HCT116 (cell line): ENCODE results near the gene ARHGAP45. TPM values are rescaled to one million over a fixed set of nuclear protein-coding genes. Genes with fewer than 3 reads are reported as not detected.

Experiments used
- ATAC-seq: fragments of 200-7000 bp; cut with Tn5 transposase; 2 replicates; pipeline ENCODE4 v1.9.1; 2020; ENCODE audit warnings: mild to moderate bottlenecking, moderate library complexity
- BruUV-seq: library from RNA; stranded (reverse); fragments of 400-500 nt; replicated peaks from 2 replicates; lab custom pipeline; 2021; lab: Mats Ljungman, UMichigan
- CTCF ChIA-PET: fragments of 300-600 bp; sonication (Branson Sonifier 250); formaldehyde crosslinking; loops from one replicate; lab custom pipeline; 2021; ENCODE audit warnings: antibody characterized with exemption; lab: Charles Lee
- POLR2A ChIA-PET: fragments of 300-600, 350-600 bp; sonication (Branson Sonifier 250); formaldehyde crosslinking; loops from one replicate; lab custom pipeline; 2021; ENCODE audit warnings: antibody characterized with exemption; lab: Charles Lee
- RAD21 ChIA-PET, 2 experiments: fragments of 300-600 bp; sonication (Branson Sonifier 250); formaldehyde crosslinking; loops; one replicate each; lab custom pipeline; 2023; ENCODE audit warnings: low total read pairs in 2 of 2; ENCODE audit not compliant: uncharacterized antibody in 2 of 2, unreplicated experiment in 2 of 2, low non-redundant PET in 1 of 2; lab: Charles Lee
- DNase-seq: peaks from one replicate; pipeline ENCODE4 v3.0.0-alpha.2; 2010; ENCODE audit warnings: low read depth, low spot score
- H2AFZ ChIP-seq: fragments of 200-600 bp; shearing (Covaris generic), sonication (generic); 2 replicates; pipeline ENCODE4 v1.6.1; 2017; ENCODE audit warnings: low read depth, mixed run types, mixed read lengths, antibody characterized with exemption, low read length; ENCODE audit not compliant: poor library complexity, severe bottlenecking
- H3K27ac ChIP-seq: 2 replicates; pipeline ENCODE4 v1.5.1; 2012; ENCODE audit warnings: low read depth, low read length
- H3K27me3 ChIP-seq: fragments of 200-600 bp; sonication (generic); 2 replicates; pipeline ENCODE4 v1.6.1; 2016; ENCODE audit warnings: mixed run types, low read length, mixed read lengths; ENCODE audit not compliant: insufficient read depth
- H3K36me3 ChIP-seq, 2 experiments: fragments of 200-500 bp in 1 of 2; fragments of 200-600 bp in 1 of 2; sonication (Bioruptor generic) in 1 of 2; sonication (generic) in 1 of 2; 2 replicates each; pipeline versions ENCODE4 v1.5.1 to v1.6.1; 2014 to 2016; ENCODE audit warnings: low read length in 2 of 2, inconsistent platforms in 1 of 2, mixed read lengths in 1 of 2, mixed run types in 1 of 2; ENCODE audit not compliant: insufficient read depth in 2 of 2, control insufficient read depth in 1 of 2
- H3K4me1 ChIP-seq, 2 experiments: fragments of 200-600 bp in 1 of 2; sonication (generic) in 1 of 2; 2 replicates each; pipeline versions ENCODE4 v1.5.1 to v1.6.1; 2012 to 2017; ENCODE audit warnings: low read length in 2 of 2, inconsistent platforms in 1 of 2, mild to moderate bottlenecking in 1 of 2, mixed read lengths in 1 of 2, mixed run types in 1 of 2, moderate library complexity in 1 of 2; ENCODE audit not compliant: insufficient read depth in 2 of 2, control insufficient read depth in 1 of 2
- H3K4me2 ChIP-seq: fragments of 200-600 bp; sonication (generic); 2 replicates; pipeline ENCODE4 v1.6.1; 2017; ENCODE audit warnings: mixed run types, low read length, mixed read lengths
- H3K4me3 ChIP-seq, 2 experiments: fragments of 200-600 bp in 1 of 2; sonication (generic) in 1 of 2; replicated peaks in 1 of 2; 2 replicates each; pipeline ENCODE4 v1.5.1; 2011 to 2016; ENCODE audit warnings: low read length in 2 of 2, control low read depth in 1 of 2, low read depth in 1 of 2, mild to moderate bottlenecking in 1 of 2, mixed read lengths in 1 of 2, mixed run types in 1 of 2
- H3K79me2 ChIP-seq: fragments of 200-600 bp; sonication (generic); 2 replicates; pipeline ENCODE4 v1.6.1; 2017; ENCODE audit warnings: mild to moderate bottlenecking, mixed run types, low read length, moderate library complexity, mixed read lengths; ENCODE audit not compliant: insufficient read depth
- H3K9ac ChIP-seq: fragments of 200-600 bp; sonication (generic); 2 replicates; pipeline ENCODE4 v1.6.1; 2016; ENCODE audit warnings: low read length, mixed read lengths
- H3K9me2 ChIP-seq: fragments of 200-600 bp; sonication (generic), shearing (Covaris generic); 2 replicates; pipeline ENCODE4 v1.6.1; 2017; ENCODE audit warnings: mixed run types, mild to moderate bottlenecking, moderate library complexity; ENCODE audit not compliant: insufficient read depth
- H3K9me3 ChIP-seq, 2 experiments: fragments of 200-500 bp in 1 of 2; fragments of 200-600 bp in 1 of 2; sonication (Bioruptor generic) in 1 of 2; sonication (generic) in 1 of 2; 2 replicates each; pipeline ENCODE4 v1.6.1; 2014 to 2017; ENCODE audit warnings: low read length in 2 of 2, mixed read lengths in 2 of 2, inconsistent platforms in 1 of 2, low read depth in 1 of 2, mild to moderate bottlenecking in 1 of 2, mixed run types in 1 of 2, moderate library complexity in 1 of 2; ENCODE audit not compliant: control insufficient read depth in 1 of 2, insufficient read depth in 1 of 2
- H4K20me1 ChIP-seq: fragments of 200-600 bp; sonication (generic), shearing (Covaris generic); 2 replicates; pipeline ENCODE4 v1.6.1; 2017; ENCODE audit warnings: mixed run types, mild to moderate bottlenecking, moderate library complexity; ENCODE audit not compliant: insufficient read depth
- CBX3 ChIP-seq: IDR thresholded peaks from 2 replicates; pipeline ENCODE4 v1.6.1; 2012; ENCODE audit warnings: low read depth
- CEBPB ChIP-seq: IDR thresholded peaks from 2 replicates; pipeline ENCODE4 v1.6.1; 2012; ENCODE audit warnings: low read depth
- EZH2 ChIP-seq: fragments of 200-600 bp; sonication (generic); IDR thresholded peaks from 2 replicates; pipeline ENCODE4 v1.6.1; 2017; ENCODE audit warnings: antibody characterized with exemption, mixed run types
- EZH2phosphoT487 ChIP-seq: fragments of 200-600 bp; IDR thresholded peaks from 2 replicates; pipeline ENCODE4 v1.6.1; 2018; ENCODE audit warnings: antibody characterized with exemption, borderline replicate concordance
- JUND ChIP-seq: IDR thresholded peaks from 2 replicates; pipeline ENCODE4 v1.6.1; 2012
- POLR2AphosphoS5 ChIP-seq: IDR thresholded peaks from 2 replicates; pipeline ENCODE4 v1.6.1; 2011; ENCODE audit warnings: mild to moderate bottlenecking, low read depth, low read length, moderate library complexity
- SIN3A ChIP-seq: IDR thresholded peaks from 2 replicates; pipeline ENCODE4 v1.6.1; 2012; ENCODE audit warnings: low read depth
- SRF ChIP-seq: IDR thresholded peaks from 2 replicates; pipeline ENCODE4 v1.6.1; 2012; ENCODE audit warnings: low read depth
- TCF7L2 ChIP-seq: IDR thresholded peaks from 2 replicates; pipeline ENCODE4 v1.7.0; 2011; ENCODE audit warnings: borderline replicate concordance, inconsistent platforms; ENCODE audit not compliant: insufficient read depth, insufficient read length; ENCODE audit errors: extremely low read depth
- ZFX ChIP-seq: fragments of 450-650 bp; IDR thresholded peaks from 2 replicates; pipeline ENCODE4 v1.6.1; 2017
- ZNF274 ChIP-seq: fragments of 200-500 bp; sonication (Bioruptor generic); IDR thresholded peaks from 2 replicates; pipeline ENCODE4 v1.6.1; 2014; ENCODE audit warnings: mild to moderate bottlenecking, low read depth, low read length, inconsistent platforms
- intact Hi-C: fragments of 100-400 bp; cut with micrococcal nuclease; formaldehyde crosslinking; loops from 2 replicates; pipeline ENCODE4 v1.10.0; 2022
- total RNA-seq: library from RNA; stranded (reverse); gene quantifications from one replicate; pipeline ENCODE4 v1.2.1, GENCODE V29; 2021; ENCODE audit not compliant: unreplicated experiment
- TF ChIP-seq, protein P1 (sequence below): IDR thresholded peaks from 2 replicates; pipeline ENCODE4 v1.6.1; 2011; ENCODE audit warnings: mild to moderate bottlenecking, low read length, moderate library complexity; ENCODE audit not compliant: insufficient replicate concordance; ENCODE audit errors: extremely low read depth

The ARHGAP45 gene
- total RNA-seq, 1 experiment from 2014 or later: 30.4 TPM

DNA sequence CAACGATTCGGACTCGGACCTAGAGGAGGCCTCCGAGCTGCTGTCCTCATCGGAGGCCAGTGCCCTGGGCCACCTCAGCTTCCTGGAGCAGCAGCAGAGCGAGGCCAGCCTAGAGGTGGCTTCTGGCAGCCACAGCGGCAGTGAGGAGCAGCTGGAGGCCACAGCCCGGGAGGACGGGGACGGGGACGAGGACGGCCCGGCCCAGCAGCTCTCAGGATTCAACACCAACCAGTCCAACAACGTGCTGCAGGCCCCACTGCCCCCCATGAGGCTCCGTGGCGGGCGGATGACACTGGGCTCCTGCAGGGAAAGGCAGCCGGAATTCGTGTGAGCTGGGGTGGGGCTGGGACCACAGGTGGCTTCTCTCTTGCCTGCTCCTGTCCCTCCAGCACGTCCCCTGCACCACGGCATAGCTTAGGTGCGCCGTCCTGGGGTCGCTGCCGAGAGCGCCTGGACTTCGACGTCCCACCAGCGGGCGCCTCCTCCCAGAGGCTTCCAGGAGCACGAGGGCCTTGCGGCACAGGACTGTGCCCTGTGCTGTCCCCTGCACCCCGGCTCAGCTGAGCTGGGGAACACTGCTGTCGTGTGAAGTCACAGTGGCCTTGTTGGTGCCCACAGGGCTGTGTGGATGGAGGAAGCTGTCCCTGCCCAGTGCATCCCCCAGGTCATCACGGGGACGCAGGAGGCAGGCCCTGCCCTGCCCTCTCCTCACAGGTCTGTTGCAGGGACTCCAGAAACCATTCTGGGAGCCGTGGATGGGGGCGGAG is 18.9 kb downstream of the ARHGAP45 start:
- TF ChIP-seq JUND (no peak), ZFX (no peak), SRF (no peak), CBX3 (no peak), CEBPB (no peak), SIN3A (no peak), POLR2AphosphoS5 (no peak), ZNF274 (no peak), TCF7L2 (no peak), EZH2phosphoT487 (no peak), EZH2 (no peak)
- TF ChIP-seq, protein P1, sequence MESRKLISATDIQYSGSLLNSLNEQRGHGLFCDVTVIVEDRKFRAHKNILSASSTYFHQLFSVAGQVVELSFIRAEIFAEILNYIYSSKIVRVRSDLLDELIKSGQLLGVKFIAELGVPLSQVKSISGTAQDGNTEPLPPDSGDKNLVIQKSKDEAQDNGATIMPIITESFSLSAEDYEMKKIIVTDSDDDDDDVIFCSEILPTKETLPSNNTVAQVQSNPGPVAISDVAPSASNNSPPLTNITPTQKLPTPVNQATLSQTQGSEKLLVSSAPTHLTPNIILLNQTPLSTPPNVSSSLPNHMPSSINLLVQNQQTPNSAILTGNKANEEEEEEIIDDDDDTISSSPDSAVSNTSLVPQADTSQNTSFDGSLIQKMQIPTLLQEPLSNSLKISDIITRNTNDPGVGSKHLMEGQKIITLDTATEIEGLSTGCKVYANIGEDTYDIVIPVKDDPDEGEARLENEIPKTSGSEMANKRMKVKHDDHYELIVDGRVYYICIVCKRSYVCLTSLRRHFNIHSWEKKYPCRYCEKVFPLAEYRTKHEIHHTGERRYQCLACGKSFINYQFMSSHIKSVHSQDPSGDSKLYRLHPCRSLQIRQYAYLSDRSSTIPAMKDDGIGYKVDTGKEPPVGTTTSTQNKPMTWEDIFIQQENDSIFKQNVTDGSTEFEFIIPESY: no peak
- TF ChIP-seq, all 23 proteins: peak for 0
- H3K4me3 ChIP-seq: no peak overlapping the region
- peaks cover 4 to 18% of the 10 kb centered on the region in 2 experiments for H3K4me1 ChIP-seq
- ChIA-PET RAD21 (no interaction called here), CTCF (no interaction called here), POLR2A (no interaction called here)
- no peaks in the 10 kb centered on the region for H3K9me3 ChIP-seq
- peak overlapping the region; percentile 26; the same call in 1 of the 2 replicates for H3K27ac ChIP-seq
- H3K27me3 ChIP-seq: no peaks in the 10 kb centered on the region
- DNase-seq (no peak), ATAC-seq (no peak)
- H4K20me1 ChIP-seq: no peaks in the 10 kb centered on the region
- H3K4me2 ChIP-seq: no peak overlapping the region
- no peaks in the 10 kb centered on the region for H3K9me2 ChIP-seq
- H3K9ac ChIP-seq: no peak overlapping the region
- peaks cover 3% of the 10 kb centered on the region; the same call in 1 of the 2 replicates for H3K79me2 ChIP-seq
- peaks cover 9 to 25% of the 10 kb centered on the region in 2 experiments; a peak in 3 of 4 replicates for H3K36me3 ChIP-seq
- intact Hi-C loops: no loop called here
- BruUV-seq: no TSS peak
- no peak overlapping the region for H2AFZ ChIP-seq
